Ovary (tissue), 9 donors: Measurements from ENCODE around the gene ALAD. TPM values are rescaled to one million over a fixed set of nuclear protein-coding genes. Genes with fewer than 3 reads are reported as not detected.

Experiments used
- DNase-seq, 5 donors: peaks; one replicate each; pipeline ENCODE4 v3.0.0-alpha.2; 2019 to 2020
- H3K27ac ChIP-seq, 2 donors: fragments of 200-600 bp; one replicate each; pipeline versions ENCODE4 v1.5.1 to v1.8.0; 2019 to 2022
- H3K27me3 ChIP-seq: fragments of 200-600 bp; one replicate; pipeline ENCODE4 v1.8.0; 2022
- H3K36me3 ChIP-seq: fragments of 200-600 bp; sonication (generic); one replicate; pipeline ENCODE4 v1.5.1; 2019
- H3K4me1 ChIP-seq: one replicate; pipeline ENCODE4 v1.8.1; 2013; ENCODE audit warnings: mild to moderate bottlenecking, moderate library complexity; ENCODE audit not compliant: insufficient read depth
- H3K4me3 ChIP-seq: fragments of 200-600 bp; sonication (generic); one replicate; pipeline ENCODE4 v1.5.1; 2017
- H3K9me3 ChIP-seq, 2 donors: fragments of 200-600 bp in 1 of 2; sonication (generic) in 1 of 2; one replicate each; pipeline versions ENCODE4 v1.5.1 to v1.8.1; 2013 to 2019; ENCODE audit warnings: mild to moderate bottlenecking in 1 of 2, moderate library complexity in 1 of 2
- CTCF ChIP-seq, 3 donors: fragments of 450-650 bp in 2 of 3; fragments of 200-600 bp in 1 of 3; IDR thresholded peaks; one replicate each; pipeline versions ENCODE4 v1.5.1 to v1.8.0; 2016 to 2022; ENCODE audit warnings: antibody characterized with exemption in 3 of 3, mild to moderate bottlenecking in 1 of 3
- EP300 ChIP-seq: sonication (generic); formaldehyde crosslinking; IDR thresholded peaks from one replicate; pipeline ENCODE4 v1.6.1; 2017; ENCODE audit warnings: antibody characterized with exemption
- POLR2A ChIP-seq: fragments of 450-650 bp; IDR thresholded peaks from one replicate; pipeline ENCODE4 v1.6.1; 2017; ENCODE audit warnings: antibody characterized with exemption, mild to moderate bottlenecking, moderate library complexity
- WGBS, 3 donors: extraction: QIAGEN DNeasy Blood & Tissue Kit in 1 of 3; methylation state at CpG; one replicate each; pipeline versions ENCODE4 v1.1.5 to v1.1.7; 2013 to 2017; 5-methylcytosine and 5-hydroxymethylcytosine counted together
- intact Hi-C, 4 donors: fragments of 100-400 bp; cut with DNase I; formaldehyde crosslinking; loops; one replicate each; pipeline versions ENCODE4 v1.11.0 to v1.15.1; 2022 to 2023
- polyA plus RNA-seq, 2 donors: library from polyadenylated mRNA; stranded (reverse); fragments of 200-250 nt in 1 of 2; fragments of 350-450 nt in 1 of 2; fragmentation: Illumina TruSeq in 1 of 2; extraction: RNeasy Lipid Tissue Mini Kit (QIAGEN cat#74804) in 1 of 2; gene quantifications; one replicate each; pipeline ENCODE4 v1.2.3, GENCODE V29; 2013 to 2014
- total RNA-seq, 7 donors: library from RNA; depleted of rRNA in 2 of 7; stranded (reverse); fragments of >200 nt in 2 of 7; fragmentation: NEBNext Ultra II Directional in 3 of 7; extraction: Animal tissue kit (Norgen Biotek cat#: 25700) in 3 of 7; gene quantifications; one replicate each; pipeline versions ENCODE4 v1.1.0 to v1.2.4, GENCODE V29; 2016 to 2023
- donor health status: DM: no; HTN: no; CAD: no; lungs with moderate emphysema.
- donor health status: DM: no; HTN: no; CAD: no.
- donor health status: Bipolar disorder and iron deficiency.
- donor health status: DM: yes; HTN: yes; CAD: no.
- donor health status: DM: no; HTN: no; CAD: no.
- donor health status: DM: yes; HTN: yes; CAD: no.

ALAD gene
- total and polyA plus RNA-seq, 9 donors, result 14.3 to 59.3 (median 43.8) TPM

GRCh38 chr9:113345671-113346070 lies 55.4 kb downstream of the ALAD start:
- intact Hi-C loops, result no loop called here
- 16 to 61% (median 18%) methylated on average over 1 of the region's 1 CpG for WGBS, 3 donors

GRCh38 chr9:113345190-113345589 lies 55.9 kb downstream of the ALAD start:
- no peaks in the 10 kb centered on the region for H3K9me3 ChIP-seq
- H3K4me1 ChIP-seq, result peaks cover 2% of the 10 kb centered on the region
- WGBS, 3 donors, result 51 to 56% (median 53%) methylated on average over 2 of the region's 2 CpGs
- no peak overlapping the region for H3K27ac ChIP-seq
- no peaks in the 10 kb centered on the region for H3K27me3 ChIP-seq
- H3K36me3 ChIP-seq, result no peaks in the 10 kb centered on the region
- intact Hi-C loops, result no loop called here
- TF ChIP-seq POLR2A (no peak), EP300 (no peak), CTCF (IDR thresholded peaks at IDR 0.05) (no peak)
- no peak overlapping the region for H3K4me3 ChIP-seq
- DNase-seq, result no peak

More at GRCh38 chr9:113345671-113346070, 55.4 kb downstream of the ALAD start:
- H3K36me3 ChIP-seq, result no peaks in the 10 kb centered on the region
- no peaks in the 10 kb centered on the region for H3K9me3 ChIP-seq
- TF ChIP-seq EP300 (no peak), CTCF (IDR thresholded peaks at IDR 0.05) (no peak), POLR2A (no peak)
- no peak overlapping the region for H3K27ac ChIP-seq
- peaks cover 2% of the 10 kb centered on the region for H3K4me1 ChIP-seq
- no peak overlapping the region for H3K4me3 ChIP-seq
- no peak for DNase-seq
- no peaks in the 10 kb centered on the region for H3K27me3 ChIP-seq

- intact Hi-C loops, result loop anchor here in 1 of 4 donors (5.0 kb wide), 1 partner anchor 34 kb away; the partner anchor contains the start of gene HDHD3
- H3K9me3 ChIP-seq, result no peaks in the 10 kb centered on the region
- WGBS, 3 donors, result 50 to 70% (median 67%) methylated on average over 1 of the region's 1 CpG
- H3K27me3 ChIP-seq, result no peaks in the 10 kb centered on the region
- no peak overlapping the region for H3K4me3 ChIP-seq
- DNase-seq, result peak in 3 of 5 donors; percentile 41 to 58 (median 49)
- TF ChIP-seq EP300 (no peak), POLR2A (no peak), CTCF (IDR thresholded peaks at IDR 0.05) (no peak)
- H3K4me1 ChIP-seq, result peaks cover 3% of the 10 kb centered on the region
- no peaks in the 10 kb centered on the region for H3K36me3 ChIP-seq
- no peak overlapping the region for H3K27ac ChIP-seq
Measured at GRCh38 chr9:113343732-113344231, 57.3 kb downstream of the ALAD start.

GRCh38 chr9:113341712-113342410 lies 59.2 kb downstream of the ALAD start:
- intact Hi-C loops, result loop anchor here in 1 of 4 donors (5.0 kb wide), 1 partner anchor 35 kb away; the partner anchor contains the start of gene HDHD3
- 71 to 76% (median 75%) methylated on average over 9 of the region's 9 CpGs for WGBS, 3 donors
- Histone ChIP-seq H3K36me3 (no peaks in the 10 kb centered on the region), H3K4me1 (peaks cover 5% of the 10 kb centered on the region), H3K9me3 (no peaks in the 10 kb centered on the region), H3K27me3 (no peaks in the 10 kb centered on the region), H3K4me3 (no peak overlapping the region), H3K27ac (no peak overlapping the region)
- TF ChIP-seq CTCF (IDR thresholded peaks at IDR 0.05) (no peak), EP300 (no peak)
- DNase-seq, result peak in 1 of 5 donors; percentile 41
